ENCODE results near the gene ENO1.

The ENO1 gene

DNA sequence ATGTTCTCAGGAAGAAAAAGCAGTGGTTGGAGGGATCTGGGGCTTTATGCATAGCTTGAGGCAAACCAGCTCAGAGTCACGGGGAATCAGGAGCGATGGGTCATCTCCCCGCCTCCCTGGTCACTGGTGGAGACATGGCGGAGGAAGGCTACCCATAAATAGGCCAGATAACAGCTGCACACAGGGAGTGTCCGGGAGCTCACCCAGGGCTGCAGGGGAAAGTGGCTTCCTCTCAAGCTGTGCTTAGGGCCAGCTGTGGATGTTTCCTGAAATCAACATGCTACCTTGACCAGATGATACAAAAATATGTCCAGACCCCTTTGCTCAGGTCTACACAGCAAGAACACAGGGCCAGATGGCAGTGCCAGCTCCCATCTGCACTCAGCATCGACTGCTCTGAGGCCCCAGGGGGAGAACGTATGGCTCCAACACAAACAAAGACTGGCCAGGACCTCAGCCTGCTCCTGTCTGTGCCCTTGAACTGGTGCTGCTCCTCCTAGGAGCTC is 33.9 kb downstream of the ENO1 start:
- ATAC-seq = no peak; the same call in 2 of the 3 replicates
- no peak for TF ChIP-seq ZFP30 (CRISPR knock-in tag; IDR thresholded peaks at IDR 0.05)
- peak; percentile 63; the same call in 1 of the 2 replicates for TF ChIP-seq TCF4 (CRISPR knock-in tag; IDR thresholded peaks at IDR 0.05; ENCODE audit: borderline replicate concordance)
- no peak for TF ChIP-seq PPARA (CRISPR knock-in tag; IDR thresholded peaks at IDR 0.05; ENCODE audit: borderline replicate concordance)

DNA sequence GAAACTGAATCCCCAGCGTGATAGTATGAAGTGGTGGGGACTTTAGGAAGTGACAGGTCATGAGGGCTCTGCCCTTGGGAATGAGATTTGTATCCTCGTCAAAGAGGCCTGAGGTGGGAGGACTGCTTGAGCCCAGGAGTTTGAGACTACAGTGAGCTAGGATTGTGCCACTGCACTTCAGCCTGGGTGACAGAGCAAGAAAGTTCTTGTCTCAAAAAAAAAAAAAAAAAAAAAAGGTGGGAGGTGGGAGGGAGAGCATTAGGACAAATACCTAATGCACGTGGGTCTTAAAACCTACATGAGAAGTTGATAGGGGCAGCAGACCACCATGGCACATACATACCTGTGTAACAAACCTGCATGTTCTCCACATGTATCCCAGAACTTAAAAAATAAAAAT is 37.1 kb downstream of the ENO1 start:
- TF ChIP-seq, protein P1, sequence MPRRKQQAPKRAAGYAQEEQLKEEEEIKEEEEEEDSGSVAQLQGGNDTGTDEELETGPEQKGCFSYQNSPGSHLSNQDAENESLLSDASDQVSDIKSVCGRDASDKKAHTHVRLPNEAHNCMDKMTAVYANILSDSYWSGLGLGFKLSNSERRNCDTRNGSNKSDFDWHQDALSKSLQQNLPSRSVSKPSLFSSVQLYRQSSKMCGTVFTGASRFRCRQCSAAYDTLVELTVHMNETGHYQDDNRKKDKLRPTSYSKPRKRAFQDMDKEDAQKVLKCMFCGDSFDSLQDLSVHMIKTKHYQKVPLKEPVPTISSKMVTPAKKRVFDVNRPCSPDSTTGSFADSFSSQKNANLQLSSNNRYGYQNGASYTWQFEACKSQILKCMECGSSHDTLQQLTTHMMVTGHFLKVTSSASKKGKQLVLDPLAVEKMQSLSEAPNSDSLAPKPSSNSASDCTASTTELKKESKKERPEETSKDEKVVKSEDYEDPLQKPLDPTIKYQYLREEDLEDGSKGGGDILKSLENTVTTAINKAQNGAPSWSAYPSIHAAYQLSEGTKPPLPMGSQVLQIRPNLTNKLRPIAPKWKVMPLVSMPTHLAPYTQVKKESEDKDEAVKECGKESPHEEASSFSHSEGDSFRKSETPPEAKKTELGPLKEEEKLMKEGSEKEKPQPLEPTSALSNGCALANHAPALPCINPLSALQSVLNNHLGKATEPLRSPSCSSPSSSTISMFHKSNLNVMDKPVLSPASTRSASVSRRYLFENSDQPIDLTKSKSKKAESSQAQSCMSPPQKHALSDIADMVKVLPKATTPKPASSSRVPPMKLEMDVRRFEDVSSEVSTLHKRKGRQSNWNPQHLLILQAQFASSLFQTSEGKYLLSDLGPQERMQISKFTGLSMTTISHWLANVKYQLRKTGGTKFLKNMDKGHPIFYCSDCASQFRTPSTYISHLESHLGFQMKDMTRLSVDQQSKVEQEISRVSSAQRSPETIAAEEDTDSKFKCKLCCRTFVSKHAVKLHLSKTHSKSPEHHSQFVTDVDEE (CRISPR knock-in tag; IDR thresholded peaks at IDR 0.05) = no peak
- TF ChIP-seq, protein P2, sequence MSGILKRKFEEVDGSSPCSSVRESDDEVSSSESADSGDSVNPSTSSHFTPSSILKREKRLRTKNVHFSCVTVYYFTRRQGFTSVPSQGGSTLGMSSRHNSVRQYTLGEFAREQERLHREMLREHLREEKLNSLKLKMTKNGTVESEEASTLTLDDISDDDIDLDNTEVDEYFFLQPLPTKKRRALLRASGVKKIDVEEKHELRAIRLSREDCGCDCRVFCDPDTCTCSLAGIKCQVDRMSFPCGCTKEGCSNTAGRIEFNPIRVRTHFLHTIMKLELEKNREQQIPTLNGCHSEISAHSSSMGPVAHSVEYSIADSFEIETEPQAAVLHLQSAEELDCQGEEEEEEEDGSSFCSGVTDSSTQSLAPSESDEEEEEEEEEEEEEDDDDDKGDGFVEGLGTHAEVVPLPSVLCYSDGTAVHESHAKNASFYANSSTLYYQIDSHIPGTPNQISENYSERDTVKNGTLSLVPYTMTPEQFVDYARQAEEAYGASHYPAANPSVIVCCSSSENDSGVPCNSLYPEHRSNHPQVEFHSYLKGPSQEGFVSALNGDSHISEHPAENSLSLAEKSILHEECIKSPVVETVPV (CRISPR knock-in tag; IDR thresholded peaks at IDR 0.05) = no peak
- no peak for TF ChIP-seq SNAI2 (CRISPR knock-in tag; IDR thresholded peaks at IDR 0.05)
- TF ChIP-seq, protein P3, sequence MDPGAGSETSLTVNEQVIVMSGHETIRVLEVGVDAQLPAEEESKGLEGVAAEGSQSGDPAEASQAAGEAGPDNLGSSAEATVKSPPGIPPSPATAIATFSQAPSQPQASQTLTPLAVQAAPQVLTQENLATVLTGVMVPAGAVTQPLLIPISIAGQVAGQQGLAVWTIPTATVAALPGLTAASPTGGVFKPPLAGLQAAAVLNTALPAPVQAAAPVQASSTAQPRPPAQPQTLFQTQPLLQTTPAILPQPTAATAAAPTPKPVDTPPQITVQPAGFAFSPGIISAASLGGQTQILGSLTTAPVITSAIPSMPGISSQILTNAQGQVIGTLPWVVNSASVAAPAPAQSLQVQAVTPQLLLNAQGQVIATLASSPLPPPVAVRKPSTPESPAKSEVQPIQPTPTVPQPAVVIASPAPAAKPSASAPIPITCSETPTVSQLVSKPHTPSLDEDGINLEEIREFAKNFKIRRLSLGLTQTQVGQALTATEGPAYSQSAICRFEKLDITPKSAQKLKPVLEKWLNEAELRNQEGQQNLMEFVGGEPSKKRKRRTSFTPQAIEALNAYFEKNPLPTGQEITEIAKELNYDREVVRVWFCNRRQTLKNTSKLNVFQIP (CRISPR knock-in tag; IDR thresholded peaks at IDR 0.05; ENCODE audit: borderline replicate concordance, low read depth) = no peak
- TF ChIP-seq, protein P4, sequence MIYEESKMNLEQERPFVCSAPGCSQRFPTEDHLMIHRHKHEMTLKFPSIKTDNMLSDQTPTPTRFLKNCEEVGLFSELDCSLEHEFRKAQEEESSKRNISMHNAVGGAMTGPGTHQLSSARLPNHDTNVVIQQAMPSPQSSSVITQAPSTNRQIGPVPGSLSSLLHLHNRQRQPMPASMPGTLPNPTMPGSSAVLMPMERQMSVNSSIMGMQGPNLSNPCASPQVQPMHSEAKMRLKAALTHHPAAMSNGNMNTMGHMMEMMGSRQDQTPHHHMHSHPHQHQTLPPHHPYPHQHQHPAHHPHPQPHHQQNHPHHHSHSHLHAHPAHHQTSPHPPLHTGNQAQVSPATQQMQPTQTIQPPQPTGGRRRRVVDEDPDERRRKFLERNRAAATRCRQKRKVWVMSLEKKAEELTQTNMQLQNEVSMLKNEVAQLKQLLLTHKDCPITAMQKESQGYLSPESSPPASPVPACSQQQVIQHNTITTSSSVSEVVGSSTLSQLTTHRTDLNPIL (CRISPR knock-in tag; IDR thresholded peaks at IDR 0.05; ENCODE audit: low read depth) = no peak
- TF ChIP-seq ZNF70 (CRISPR knock-in tag; IDR thresholded peaks at IDR 0.05) = no peak
- no peak for TF ChIP-seq ARNTL (CRISPR knock-in tag; IDR thresholded peaks at IDR 0.05; ENCODE audit: borderline replicate concordance, low read depth)
- no peak for TF ChIP-seq RARB (CRISPR knock-in tag; IDR thresholded peaks at IDR 0.05)
- TF ChIP-seq TCF4 (CRISPR knock-in tag; IDR thresholded peaks at IDR 0.05; ENCODE audit: borderline replicate concordance) = no peak
- no peak for TF ChIP-seq TOX (CRISPR knock-in tag; IDR thresholded peaks at IDR 0.05; ENCODE audit: borderline replicate concordance)
- no peak for ATAC-seq

DNA sequence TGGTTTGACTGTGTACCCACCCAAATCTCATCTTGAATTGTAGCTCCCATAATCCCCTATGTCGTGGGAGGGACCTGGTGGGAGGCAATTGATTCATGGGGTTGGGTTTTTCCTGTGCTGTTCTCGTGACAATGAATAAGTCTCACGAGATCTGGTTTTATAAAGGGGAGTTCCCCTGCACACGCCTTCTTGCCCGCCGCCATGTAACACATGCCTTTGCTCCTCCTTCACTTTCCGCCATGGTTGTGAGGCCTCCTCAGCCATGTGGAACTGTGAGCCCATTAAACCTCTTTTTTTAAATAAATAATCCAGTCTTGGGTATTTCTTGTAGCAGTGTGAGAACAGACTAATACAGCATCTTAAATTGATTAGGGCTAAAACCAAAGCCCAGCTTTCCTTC is 38.5 kb downstream of the ENO1 start:
- ATAC-seq = no peak
- no peak for TF ChIP-seq OSR1 (CRISPR knock-in tag; IDR thresholded peaks at IDR 0.05)
- no peak for TF ChIP-seq ZNF565 (CRISPR knock-in tag; conservative IDR thresholded peaks at IDR 0.05; ENCODE audit: low read depth)
- TF ChIP-seq CSDC2 (CRISPR knock-in tag; IDR thresholded peaks at IDR 0.05) = no peak
- no peak for TF ChIP-seq PPARA (CRISPR knock-in tag; IDR thresholded peaks at IDR 0.05; ENCODE audit: borderline replicate concordance)
- TF ChIP-seq, protein P5, sequence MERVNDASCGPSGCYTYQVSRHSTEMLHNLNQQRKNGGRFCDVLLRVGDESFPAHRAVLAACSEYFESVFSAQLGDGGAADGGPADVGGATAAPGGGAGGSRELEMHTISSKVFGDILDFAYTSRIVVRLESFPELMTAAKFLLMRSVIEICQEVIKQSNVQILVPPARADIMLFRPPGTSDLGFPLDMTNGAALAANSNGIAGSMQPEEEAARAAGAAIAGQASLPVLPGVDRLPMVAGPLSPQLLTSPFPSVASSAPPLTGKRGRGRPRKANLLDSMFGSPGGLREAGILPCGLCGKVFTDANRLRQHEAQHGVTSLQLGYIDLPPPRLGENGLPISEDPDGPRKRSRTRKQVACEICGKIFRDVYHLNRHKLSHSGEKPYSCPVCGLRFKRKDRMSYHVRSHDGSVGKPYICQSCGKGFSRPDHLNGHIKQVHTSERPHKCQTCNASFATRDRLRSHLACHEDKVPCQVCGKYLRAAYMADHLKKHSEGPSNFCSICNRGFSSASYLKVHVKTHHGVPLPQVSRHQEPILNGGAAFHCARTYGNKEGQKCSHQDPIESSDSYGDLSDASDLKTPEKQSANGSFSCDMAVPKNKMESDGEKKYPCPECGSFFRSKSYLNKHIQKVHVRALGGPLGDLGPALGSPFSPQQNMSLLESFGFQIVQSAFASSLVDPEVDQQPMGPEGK (CRISPR knock-in tag; IDR thresholded peaks at IDR 0.05; ENCODE audit: borderline replicate concordance) = no peak
- no peak for TF ChIP-seq ZFP30 (CRISPR knock-in tag; IDR thresholded peaks at IDR 0.05)
- TF ChIP-seq ARNTL (CRISPR knock-in tag; IDR thresholded peaks at IDR 0.05; ENCODE audit: borderline replicate concordance, low read depth) = no peak
- TF ChIP-seq, protein P4 (CRISPR knock-in tag; IDR thresholded peaks at IDR 0.05; ENCODE audit: low read depth) = no peak
- TF ChIP-seq, protein P3 (CRISPR knock-in tag; IDR thresholded peaks at IDR 0.05; ENCODE audit: borderline replicate concordance, low read depth) = no peak
- no peak for TF ChIP-seq ZNF8 (CRISPR knock-in tag; IDR thresholded peaks at IDR 0.05)
- no peak for TF ChIP-seq BACH2 (CRISPR knock-in tag; IDR thresholded peaks at IDR 0.05; ENCODE audit: borderline replicate concordance)
- TF ChIP-seq, protein P1 (CRISPR knock-in tag; IDR thresholded peaks at IDR 0.05) = no peak
- TF ChIP-seq GLIS3 (CRISPR knock-in tag; IDR thresholded peaks at IDR 0.05) = no peak

All from SK-N-SH treated with all-trans-retinoic acid at 6 μM for 48 hours (cell line).